Loucy (cell line): ENCODE measurements around the gene PARS2.

Experiments used
- CTCF ChIP-seq: fragments of 200-600 bp; sonication (generic); conservative IDR thresholded peaks from 2 replicates; pipeline ENCODE4 v1.5.1; 2014; ENCODE audit warnings: mild to moderate bottlenecking, antibody characterized with exemption, low read length
- EZH2phosphoT487 ChIP-seq: fragments of 200-600 bp; IDR thresholded peaks from 2 replicates; pipeline ENCODE4 v1.6.1; 2018; ENCODE audit warnings: antibody characterized with exemption, mild to moderate bottlenecking, moderate library complexity, borderline replicate concordance

GRCh38 chr1:54758678-54759348, 5.5 kb downstream of the PARS2 start:
- TF ChIP-seq CTCF (no peak), EZH2phosphoT487 (no peak)
